C4-2B (cell line): ENCODE results near the gene UBE2F.

Source experiments
- H3K27ac ChIP-seq: fragments of 450-650 bp; 2 replicates; pipeline ENCODE4 v1.5.1; 2017
- CTCF ChIP-seq: fragments of 450-650 bp; conservative IDR thresholded peaks from 2 replicates; pipeline ENCODE4 v1.5.1; 2017; ENCODE audit warnings: mild to moderate bottlenecking
- ZFX ChIP-seq: fragments of 450-650 bp; IDR thresholded peaks from 2 replicates; pipeline ENCODE4 v1.6.1; 2017

Gene UBE2F

GRCh38 chr2:238010572-238010971 is 43.8 kb downstream of the UBE2F start:
- TF ChIP-seq ZFX (no peak), CTCF (no peak)
- H3K27ac ChIP-seq = no peak overlapping the region

GRCh38 chr2:238013806-238014205 is 47.0 kb downstream of the UBE2F start:
- no peak for TF ChIP-seq ZFX
- no peak for TF ChIP-seq CTCF
- H3K27ac ChIP-seq = no peak overlapping the region

GRCh38 chr2:238015705-238016104 is 48.9 kb downstream of the UBE2F start:
- no peak overlapping the region for H3K27ac ChIP-seq
- TF ChIP-seq CTCF (no peak; the same call in 1 of the 2 replicates), ZFX (no peak)

- TF ChIP-seq CTCF = no peak
- TF ChIP-seq ZFX = no peak
- no peak overlapping the region for H3K27ac ChIP-seq
Measured at GRCh38 chr2:238016526-238016925, 49.7 kb downstream of the UBE2F start.

GRCh38 chr2:238019962-238020361 is 53.1 kb downstream of the UBE2F start:
- no peak for TF ChIP-seq CTCF
- no peak for TF ChIP-seq ZFX

GRCh38 chr2:238020816-238021215 is 54.0 kb downstream of the UBE2F start:
- H3K27ac ChIP-seq = no peak overlapping the region
- TF ChIP-seq ZFX = no peak
- no peak for TF ChIP-seq CTCF

More at GRCh38 chr2:238019962-238020361, 53.1 kb downstream of the UBE2F start:
- H3K27ac ChIP-seq = no peak overlapping the region

- H3K27ac ChIP-seq = no peak overlapping the region
- no peak for TF ChIP-seq CTCF
- TF ChIP-seq ZFX = no peak
Measured at GRCh38 chr2:238021327-238021726, 54.5 kb downstream of the UBE2F start.
